KMS-11 (cell line): ENCODE measurements around the gene MROH7.

ENCODE experiments used
- H2AFZ ChIP-seq: fragments of 200-600 bp; sonication (generic); 2 replicates; pipeline ENCODE4 v1.6.1; 2016; ENCODE audit warnings: antibody characterized with exemption, mixed run types, low read depth
- H3K27ac ChIP-seq: fragments of 200-600 bp; sonication (generic); 2 replicates; pipeline ENCODE4 v1.6.1; 2016; ENCODE audit warnings: mild to moderate bottlenecking, mixed run types
- H3K27me3 ChIP-seq: fragments of 200-600 bp; sonication (generic); 2 replicates; pipeline ENCODE4 v1.6.1; 2017; ENCODE audit warnings: mild to moderate bottlenecking, low read depth, mixed run types, moderate library complexity; ENCODE audit not compliant: insufficient read depth
- H3K36me3 ChIP-seq: fragments of 200-600 bp; sonication (generic); 2 replicates; pipeline ENCODE4 v1.6.1; 2017; ENCODE audit warnings: mild to moderate bottlenecking, mixed run types; ENCODE audit not compliant: insufficient read depth
- H3K4me1 ChIP-seq: fragments of 200-600 bp; sonication (generic); 2 replicates; pipeline ENCODE4 v1.6.1; 2016; ENCODE audit warnings: mild to moderate bottlenecking, low read depth, mixed run types; ENCODE audit not compliant: poor library complexity, severe bottlenecking
- H3K4me2 ChIP-seq: fragments of 200-600 bp; sonication (generic); 2 replicates; pipeline ENCODE4 v1.7.0; 2016; ENCODE audit warnings: mild to moderate bottlenecking, mixed run types
- H3K4me3 ChIP-seq: fragments of 200-600 bp; sonication (generic); IDR thresholded peaks from 2 replicates; pipeline ENCODE4 v1.6.1; 2017; ENCODE audit warnings: low read depth, low read length, mixed read lengths; ENCODE audit not compliant: insufficient read depth
- H3K79me2 ChIP-seq: fragments of 200-600 bp; sonication (generic); 2 replicates; pipeline ENCODE4 v1.6.1; 2016; ENCODE audit warnings: low read depth, mixed run types; ENCODE audit not compliant: insufficient read depth
- H3K9ac ChIP-seq: fragments of 200-600 bp; sonication (generic); 2 replicates; pipeline ENCODE4 v1.6.1; 2016; ENCODE audit warnings: mild to moderate bottlenecking, mixed run types
- H4K20me1 ChIP-seq: fragments of 200-600 bp; sonication (generic); 2 replicates; pipeline ENCODE4 v1.6.1; 2016; ENCODE audit warnings: mild to moderate bottlenecking, mixed run types; ENCODE audit not compliant: insufficient read depth
- TF ChIP-seq, protein P1 (sequence below): fragments of 200-600 bp; sonication (generic); conservative IDR thresholded peaks from 2 replicates; pipeline ENCODE4 v1.6.1; 2017; ENCODE audit warnings: low read depth, mild to moderate bottlenecking, antibody characterized with exemption, low read length, moderate library complexity, mixed read lengths

MROH7 gene

DNA sequence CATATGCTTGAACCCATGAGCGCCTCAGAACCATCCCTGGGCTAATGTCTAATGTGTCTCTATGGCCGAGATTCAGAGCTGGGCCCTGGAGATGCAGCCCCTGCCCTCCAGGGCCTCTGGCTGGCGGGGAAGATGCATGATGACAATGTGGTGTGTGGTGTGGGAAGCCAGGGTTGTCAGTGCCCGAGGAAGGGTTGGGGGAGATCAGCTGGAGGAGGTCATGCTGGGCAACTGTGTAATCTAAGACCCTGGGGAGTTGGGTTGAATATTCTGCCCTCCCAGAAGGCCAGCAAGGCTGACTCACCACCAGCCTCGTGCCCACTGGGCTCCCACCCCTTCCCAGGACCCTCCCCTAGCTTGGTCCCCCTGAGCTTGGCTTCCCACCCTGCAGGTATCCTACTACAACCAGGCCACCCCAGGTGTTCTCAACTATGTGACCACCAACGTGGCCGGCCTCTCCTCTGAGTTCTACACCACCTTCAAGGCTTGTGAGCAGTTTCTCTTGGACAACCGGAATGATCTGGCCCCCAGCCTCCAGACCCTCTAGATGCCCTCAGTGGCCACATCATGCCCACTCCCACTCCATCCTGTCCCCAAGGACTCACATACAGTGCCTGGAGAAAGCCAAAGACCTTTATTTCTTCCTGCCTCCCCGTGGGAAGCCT is 32.9 kb upstream of the MROH7 start:
- TF ChIP-seq, protein P1, sequence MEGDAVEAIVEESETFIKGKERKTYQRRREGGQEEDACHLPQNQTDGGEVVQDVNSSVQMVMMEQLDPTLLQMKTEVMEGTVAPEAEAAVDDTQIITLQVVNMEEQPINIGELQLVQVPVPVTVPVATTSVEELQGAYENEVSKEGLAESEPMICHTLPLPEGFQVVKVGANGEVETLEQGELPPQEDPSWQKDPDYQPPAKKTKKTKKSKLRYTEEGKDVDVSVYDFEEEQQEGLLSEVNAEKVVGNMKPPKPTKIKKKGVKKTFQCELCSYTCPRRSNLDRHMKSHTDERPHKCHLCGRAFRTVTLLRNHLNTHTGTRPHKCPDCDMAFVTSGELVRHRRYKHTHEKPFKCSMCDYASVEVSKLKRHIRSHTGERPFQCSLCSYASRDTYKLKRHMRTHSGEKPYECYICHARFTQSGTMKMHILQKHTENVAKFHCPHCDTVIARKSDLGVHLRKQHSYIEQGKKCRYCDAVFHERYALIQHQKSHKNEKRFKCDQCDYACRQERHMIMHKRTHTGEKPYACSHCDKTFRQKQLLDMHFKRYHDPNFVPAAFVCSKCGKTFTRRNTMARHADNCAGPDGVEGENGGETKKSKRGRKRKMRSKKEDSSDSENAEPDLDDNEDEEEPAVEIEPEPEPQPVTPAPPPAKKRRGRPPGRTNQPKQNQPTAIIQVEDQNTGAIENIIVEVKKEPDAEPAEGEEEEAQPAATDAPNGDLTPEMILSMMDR = no peak
- Histone ChIP-seq H4K20me1 (no peaks in the 10 kb centered on the region), H3K4me2 (no peak overlapping the region), H3K9ac (no peak overlapping the region), H3K27me3 (no peaks in the 10 kb centered on the region), H3K4me3 (no peak overlapping the region), H3K79me2 (no peaks in the 10 kb centered on the region), H2AFZ (no peak overlapping the region), H3K4me1 (no peaks in the 10 kb centered on the region), H3K36me3 (no peaks in the 10 kb centered on the region), H3K27ac (no peak overlapping the region)

DNA sequence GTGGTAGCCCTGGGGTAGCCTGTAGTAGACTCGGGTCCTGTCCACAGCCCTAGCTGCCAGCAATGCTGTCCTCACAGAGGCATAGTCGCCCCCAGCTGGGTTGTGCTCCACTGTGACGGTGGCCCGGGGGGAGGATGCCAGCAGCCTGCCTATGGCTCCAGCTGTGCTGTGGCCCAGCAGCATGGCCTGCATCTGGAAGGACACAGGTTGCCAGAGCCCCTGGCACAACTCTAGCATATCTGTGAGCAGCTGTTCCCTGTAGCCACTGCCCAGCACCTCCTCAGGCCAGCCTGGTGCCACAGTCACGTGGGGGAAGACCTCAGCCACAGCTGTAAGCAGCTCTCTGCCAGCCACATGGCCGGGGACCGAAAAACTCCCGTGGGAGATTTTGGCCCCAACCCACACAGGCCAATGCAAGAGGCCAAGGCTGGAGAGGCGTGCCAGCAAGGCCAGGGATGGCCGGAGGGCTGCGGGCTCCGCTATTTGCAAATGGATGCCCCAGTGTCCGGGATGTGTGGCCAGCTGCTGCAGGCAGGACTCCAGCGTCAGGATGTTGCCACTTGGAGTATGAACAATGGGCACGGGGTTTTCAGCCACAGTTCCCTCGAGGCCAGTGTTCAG is 32.2 kb upstream of the MROH7 start:
- Histone ChIP-seq H3K36me3 (no peaks in the 10 kb centered on the region), H4K20me1 (no peaks in the 10 kb centered on the region), H2AFZ (no peak overlapping the region), H3K4me3 (no peak overlapping the region), H3K4me1 (no peaks in the 10 kb centered on the region), H3K79me2 (no peaks in the 10 kb centered on the region), H3K4me2 (no peak overlapping the region), H3K27me3 (no peaks in the 10 kb centered on the region), H3K9ac (no peak overlapping the region), H3K27ac (no peak overlapping the region)
- TF ChIP-seq, protein P1 = no peak

DNA sequence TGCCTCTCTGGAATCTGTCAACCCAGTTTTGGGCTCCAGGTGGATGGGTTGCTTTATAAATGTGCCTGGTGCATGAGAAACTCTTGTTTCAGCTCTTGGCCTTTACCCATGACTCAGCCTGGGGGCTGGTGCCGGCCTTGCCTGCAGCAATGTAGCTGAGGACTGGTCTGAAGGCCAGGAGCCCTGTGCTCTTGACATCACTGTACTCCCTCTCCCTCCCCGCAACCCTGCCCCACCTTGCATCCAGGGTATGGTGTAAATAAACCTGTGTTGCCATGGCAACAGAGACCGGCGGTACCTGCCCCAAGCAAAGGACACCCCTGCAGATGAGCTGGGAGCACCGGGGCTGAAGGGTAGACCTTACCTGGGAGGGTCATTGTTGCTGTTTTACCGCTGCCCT is 31.5 kb upstream of the MROH7 start:
- H3K4me1 ChIP-seq = no peaks in the 10 kb centered on the region
- H3K27ac ChIP-seq = no peak overlapping the region
- no peak overlapping the region for H3K4me2 ChIP-seq
- no peaks in the 10 kb centered on the region for H3K79me2 ChIP-seq
- H4K20me1 ChIP-seq = no peaks in the 10 kb centered on the region
- no peaks in the 10 kb centered on the region for H3K36me3 ChIP-seq
- no peaks in the 10 kb centered on the region for H3K27me3 ChIP-seq
- no peak overlapping the region for H2AFZ ChIP-seq
- H3K9ac ChIP-seq = no peak overlapping the region
- TF ChIP-seq, protein P1 = no peak
- H3K4me3 ChIP-seq = no peak overlapping the region

DNA sequence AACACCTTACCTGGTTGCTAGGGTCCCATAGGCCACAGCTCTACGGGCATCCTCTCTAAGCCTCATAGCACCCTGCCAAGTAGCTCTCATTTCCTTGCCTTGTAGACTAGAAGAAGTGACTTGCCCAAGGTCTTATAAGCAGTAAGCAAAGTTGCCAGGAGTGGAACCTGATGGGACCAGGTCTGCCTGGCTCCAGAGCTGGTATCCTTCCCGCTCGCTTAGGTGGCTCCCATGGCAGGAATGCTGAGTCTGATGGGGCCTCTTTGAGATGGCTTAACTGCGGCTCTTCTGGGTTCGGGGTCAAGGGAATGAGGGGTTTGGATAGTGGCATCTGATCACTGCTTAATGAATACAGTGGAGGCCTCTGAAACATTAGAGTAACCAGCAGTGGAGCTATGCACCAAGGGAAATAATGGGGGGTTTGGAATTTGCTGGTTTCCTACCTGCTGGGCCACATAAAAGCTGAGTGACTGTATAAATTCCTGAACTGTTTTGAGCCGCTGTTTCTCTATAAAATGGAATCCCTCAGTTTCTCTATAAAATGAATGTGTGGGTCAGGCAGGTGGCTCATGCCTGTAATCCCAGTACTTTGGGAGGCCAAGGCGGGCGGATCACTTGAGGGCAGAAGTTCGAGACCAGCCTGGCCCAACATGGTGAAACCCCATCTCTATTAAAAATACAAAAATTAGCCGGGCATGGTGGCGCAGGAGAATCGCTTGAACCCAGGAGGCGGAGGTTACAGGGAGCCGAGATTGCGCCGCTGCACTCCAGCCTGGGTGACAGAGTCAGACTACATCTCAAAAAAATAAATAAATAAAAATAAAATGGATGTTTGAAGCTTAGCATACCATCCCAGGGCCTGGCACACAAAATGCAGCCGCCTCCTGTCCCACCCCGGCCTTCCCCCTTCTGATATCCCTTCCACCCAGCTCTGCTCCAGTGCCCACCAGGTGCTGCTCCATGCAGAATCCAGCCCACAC is 30.7 kb upstream of the MROH7 start:
- Histone ChIP-seq H3K27me3 (no peaks in the 10 kb centered on the region), H4K20me1 (no peaks in the 10 kb centered on the region), H3K4me3 (no peak overlapping the region), H3K4me2 (no peak overlapping the region), H3K4me1 (no peaks in the 10 kb centered on the region), H2AFZ (no peak overlapping the region), H3K27ac (no peak overlapping the region), H3K9ac (no peak overlapping the region), H3K36me3 (no peaks in the 10 kb centered on the region), H3K79me2 (no peaks in the 10 kb centered on the region)
- TF ChIP-seq, protein P1 = no peak
